Suprapubic skin (tissue), 4 donors: ENCODE data around the gene ASH1L.
"Not testable (repeated sequence)": the region's sequence is repeated elsewhere in the genome, so short reads cannot be mapped to it uniquely, and the experiment has no call there.

Experiments
- EP300 ChIP-seq: sonication (generic); formaldehyde crosslinking; IDR thresholded peaks from one replicate; pipeline ENCODE4 v1.6.1; 2017; ENCODE audit warnings: antibody characterized with exemption
- POLR2A ChIP-seq, 2 donors: fragments of 450-650 bp; IDR thresholded peaks; one replicate each; pipeline ENCODE4 v1.6.1; 2017; ENCODE audit warnings: antibody characterized with exemption in 2 of 2, mild to moderate bottlenecking in 2 of 2, moderate library complexity in 2 of 2
- POLR2AphosphoS5 ChIP-seq, 3 donors: sonication (generic); formaldehyde crosslinking; IDR thresholded peaks; one replicate each; pipeline ENCODE4 v1.6.1; 2017; ENCODE audit warnings: antibody characterized with exemption in 3 of 3
- TF ChIP-seq, protein P1 (sequence below), 2 donors: fragments of 200-600 bp in 1 of 2; fragments of 450-650 bp in 1 of 2; sonication (generic) in 1 of 2; IDR thresholded peaks; one replicate each; pipeline ENCODE4 v1.5.1; 2016 to 2019; ENCODE audit warnings: antibody characterized with exemption in 2 of 2, mild to moderate bottlenecking in 1 of 2, moderate library complexity in 1 of 2

- TF ChIP-seq POLR2A (IDR thresholded peaks at IDR 0.05); POLR2AphosphoS5 (IDR thresholded peaks at IDR 0.05); EP300: not testable (repeated sequence)
- TF ChIP-seq, protein P1, sequence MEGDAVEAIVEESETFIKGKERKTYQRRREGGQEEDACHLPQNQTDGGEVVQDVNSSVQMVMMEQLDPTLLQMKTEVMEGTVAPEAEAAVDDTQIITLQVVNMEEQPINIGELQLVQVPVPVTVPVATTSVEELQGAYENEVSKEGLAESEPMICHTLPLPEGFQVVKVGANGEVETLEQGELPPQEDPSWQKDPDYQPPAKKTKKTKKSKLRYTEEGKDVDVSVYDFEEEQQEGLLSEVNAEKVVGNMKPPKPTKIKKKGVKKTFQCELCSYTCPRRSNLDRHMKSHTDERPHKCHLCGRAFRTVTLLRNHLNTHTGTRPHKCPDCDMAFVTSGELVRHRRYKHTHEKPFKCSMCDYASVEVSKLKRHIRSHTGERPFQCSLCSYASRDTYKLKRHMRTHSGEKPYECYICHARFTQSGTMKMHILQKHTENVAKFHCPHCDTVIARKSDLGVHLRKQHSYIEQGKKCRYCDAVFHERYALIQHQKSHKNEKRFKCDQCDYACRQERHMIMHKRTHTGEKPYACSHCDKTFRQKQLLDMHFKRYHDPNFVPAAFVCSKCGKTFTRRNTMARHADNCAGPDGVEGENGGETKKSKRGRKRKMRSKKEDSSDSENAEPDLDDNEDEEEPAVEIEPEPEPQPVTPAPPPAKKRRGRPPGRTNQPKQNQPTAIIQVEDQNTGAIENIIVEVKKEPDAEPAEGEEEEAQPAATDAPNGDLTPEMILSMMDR (IDR thresholded peaks at IDR 0.05) = not testable (repeated sequence)
Measured at GRCh38 chr1:155599828-155600572, 37.4 kb upstream of the ASH1L start.
